NCI-H2081 (cell line): ENCODE data around the gene BCL6B.
"Not testable (repeated sequence)": the region's sequence is repeated elsewhere in the genome, so short reads cannot be mapped to it uniquely, and the experiment has no call there.

Experiments used
- DNase-seq, 2 experiments: peaks; one replicate each; lab custom pipeline; 2025; lab: John Stamatoyannopoulos, UW

Gene BCL6B

GRCh38 chr17:7022781-7023571 lies at the start of gene BCL6B:
Gene BCL6B (plus strand): TSS chr17:7023050. CDS start chr17:7023672, 622 bp downstream.
- no peak for DNase-seq

GRCh38 chr17:6979440-6979839 lies 43.4 kb upstream of the BCL6B start:
- DNase-seq, result not testable (repeated sequence)

GRCh38 chr17:6981426-6981825 lies 41.4 kb upstream of the BCL6B start:
- DNase-seq, result no peak

- no peak for DNase-seq
Measured at GRCh38 chr17:6985266-6985665, 37.6 kb upstream of the BCL6B start.

DNA sequence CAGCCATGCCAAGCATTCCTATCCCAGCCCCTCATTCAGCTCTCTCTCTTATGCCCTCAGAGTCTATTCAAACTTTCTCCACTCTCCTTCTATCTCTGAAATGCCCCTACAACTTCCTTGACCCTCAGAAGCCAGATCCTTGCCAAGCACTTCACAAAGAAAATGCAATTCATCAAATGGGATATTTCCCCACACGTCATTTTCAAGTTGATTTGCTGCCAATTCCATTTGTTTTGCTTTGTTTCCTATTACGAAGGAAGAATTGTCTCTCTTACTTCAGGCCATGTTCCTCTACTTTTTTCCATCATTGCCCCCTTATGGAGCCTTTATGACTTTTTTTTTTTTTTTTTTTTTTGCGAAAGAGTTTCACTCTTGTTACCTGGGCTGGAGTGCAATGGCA lies 36.2 kb upstream of the BCL6B start:
- DNase-seq, result no peak

DNA sequence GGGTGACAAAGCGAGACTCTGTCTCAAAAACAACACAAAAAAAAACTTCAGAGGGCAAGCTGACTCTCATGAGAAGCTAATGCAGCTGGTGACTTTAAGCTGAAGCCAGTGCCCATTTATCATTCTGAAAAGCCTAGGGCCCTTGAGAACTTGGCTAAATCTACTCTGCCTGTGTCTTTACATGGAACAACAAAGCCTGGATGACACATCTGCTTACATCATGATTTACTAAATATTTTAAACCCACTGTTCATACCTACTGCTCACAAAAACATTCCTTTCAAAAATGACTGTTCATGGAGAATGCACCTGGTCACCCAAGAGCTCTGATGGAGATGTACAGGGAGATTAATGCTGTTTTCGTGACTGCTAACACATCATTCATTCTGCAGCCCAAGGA lies 33.1 kb upstream of the BCL6B start:
- DNase-seq, result no peak

- DNase-seq, result not testable (repeated sequence)
Measured at GRCh38 chr17:6993613-6994056, 29.2 kb upstream of the BCL6B start.

GRCh38 chr17:6994118-6994598 lies 28.7 kb upstream of the BCL6B start:
- DNase-seq, result no peak

- no peak for DNase-seq
Measured at GRCh38 chr17:6994666-6995256, 28.1 kb upstream of the BCL6B start.

DNA sequence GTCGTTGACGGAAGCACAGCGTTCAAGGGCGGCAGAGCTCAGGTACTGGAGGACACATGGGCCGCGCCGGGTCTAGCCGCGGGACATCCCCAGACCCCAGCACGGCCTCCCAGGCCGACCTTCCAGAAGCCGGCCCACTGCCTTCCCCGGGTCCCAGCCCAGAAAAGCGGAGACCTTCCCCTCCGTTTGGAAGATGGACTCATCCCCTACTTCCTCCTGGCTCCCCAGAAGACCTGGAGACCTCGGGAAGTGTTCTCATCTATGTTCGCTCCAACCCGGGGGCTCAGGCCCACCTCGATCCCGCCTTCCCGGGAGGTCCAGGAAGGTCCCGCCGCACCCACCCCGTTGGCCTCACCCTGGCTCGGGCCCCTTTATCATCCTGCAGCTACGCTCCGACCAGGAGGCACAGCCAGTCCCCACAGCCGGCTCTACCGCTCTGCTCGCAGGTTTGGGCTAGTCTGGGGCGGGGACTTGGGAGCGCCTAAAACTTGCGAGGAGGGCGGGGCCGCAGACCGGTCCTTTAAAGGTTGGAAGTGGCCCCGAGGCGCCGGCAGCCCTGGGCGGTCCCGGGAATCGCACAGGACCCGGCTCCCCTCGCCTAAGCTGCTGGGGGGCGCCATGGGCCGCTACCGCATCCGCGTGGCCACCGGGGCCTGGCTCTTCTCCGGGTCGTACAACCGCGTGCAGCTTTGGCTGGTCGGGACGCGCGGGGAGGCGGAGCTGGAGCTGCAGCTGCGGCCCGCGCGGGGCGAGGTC lies 27.2 kb upstream of the BCL6B start, which contains the start of gene ALOX12:
Gene ALOX12 (plus strand): TSS at position 550 of the 756 bp plus-strand sequence. CDS start 69 bp downstream, at position 619.
- no peak for DNase-seq

DNA sequence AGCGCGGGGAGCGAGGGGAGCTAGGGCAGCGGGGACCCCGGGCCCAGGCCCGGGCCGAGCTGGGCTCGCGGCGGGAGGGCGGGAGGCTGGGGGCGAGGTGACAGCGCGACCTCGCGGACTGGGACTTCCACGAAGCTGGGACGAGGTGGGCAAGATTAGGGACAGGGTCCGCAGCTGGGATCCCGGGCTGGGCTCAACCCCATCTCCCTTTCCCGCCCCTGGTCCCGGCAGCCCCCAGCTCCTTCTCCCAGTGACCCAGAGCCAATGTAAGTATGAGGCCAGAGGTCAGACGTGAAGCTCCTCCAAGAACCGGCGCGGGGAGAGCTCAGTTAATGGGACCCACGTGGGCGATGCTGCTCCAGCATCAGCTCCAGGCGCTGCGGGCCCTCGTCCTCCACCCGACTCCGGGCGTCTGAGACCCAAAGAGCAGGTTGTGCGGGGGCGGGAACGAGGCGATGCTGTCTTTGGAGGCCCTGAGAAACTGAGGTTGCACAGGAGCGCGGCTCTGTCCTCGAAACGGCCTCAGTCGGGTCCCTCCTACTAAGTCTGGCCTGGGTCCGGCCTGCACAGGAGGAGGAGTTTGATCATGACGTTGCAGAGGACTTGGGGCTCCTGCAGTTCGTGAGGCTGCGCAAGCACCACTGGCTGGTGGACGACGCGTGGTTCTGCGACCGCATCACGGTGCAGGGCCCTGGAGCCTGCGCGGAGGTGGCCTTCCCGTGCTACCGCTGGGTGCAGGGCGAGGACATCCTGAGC lies 26.4 kb upstream of the BCL6B start:
- DNase-seq, result no peak

GRCh38 chr17:6997171-6997570 lies 25.7 kb upstream of the BCL6B start:
- no peak for DNase-seq

- no peak for DNase-seq
Measured at GRCh38 chr17:6998855-6999508, 23.9 kb upstream of the BCL6B start.

DNA sequence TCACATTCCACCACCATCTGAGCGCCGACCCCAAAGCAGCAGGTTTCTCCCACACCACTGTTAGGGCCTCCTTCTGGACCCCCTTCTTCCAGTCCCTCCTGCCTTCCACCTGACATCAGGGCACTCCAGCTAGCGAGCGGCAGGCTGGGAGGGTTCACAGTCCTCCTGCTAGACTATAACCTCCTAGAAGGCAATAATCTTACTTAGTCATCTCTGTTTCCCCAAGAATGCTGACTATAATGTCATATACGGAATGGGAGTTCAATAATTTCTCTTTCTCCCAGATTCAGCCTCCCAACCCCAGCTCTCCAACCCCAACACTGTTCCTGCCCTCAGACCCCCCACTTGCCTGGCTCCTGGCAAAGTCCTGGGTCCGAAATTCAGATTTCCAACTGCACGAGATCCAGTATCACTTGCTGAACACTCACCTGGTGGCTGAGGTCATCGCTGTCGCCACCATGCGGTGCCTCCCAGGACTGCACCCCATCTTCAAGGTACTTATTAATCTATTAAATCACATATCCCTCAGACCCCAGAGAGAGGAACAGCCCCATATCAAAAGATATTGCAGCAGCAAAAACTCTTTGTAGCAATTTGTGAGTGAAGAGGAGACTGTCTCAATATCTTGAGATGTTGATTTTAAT lies 21.4 kb upstream of the BCL6B start:
- no peak for DNase-seq

- DNase-seq, result no peak
Measured at GRCh38 chr17:7002288-7003047, 20.4 kb upstream of the BCL6B start.

- no peak for DNase-seq
Measured at GRCh38 chr17:7003745-7004144, 19.1 kb upstream of the BCL6B start.

- DNase-seq, result peak; percentile 48 to 64
Measured at GRCh38 chr17:7004398-7005253, 18.2 kb upstream of the BCL6B start.

- DNase-seq, result no peak
Measured at GRCh38 chr17:7005716-7006115, 17.1 kb upstream of the BCL6B start.

DNA sequence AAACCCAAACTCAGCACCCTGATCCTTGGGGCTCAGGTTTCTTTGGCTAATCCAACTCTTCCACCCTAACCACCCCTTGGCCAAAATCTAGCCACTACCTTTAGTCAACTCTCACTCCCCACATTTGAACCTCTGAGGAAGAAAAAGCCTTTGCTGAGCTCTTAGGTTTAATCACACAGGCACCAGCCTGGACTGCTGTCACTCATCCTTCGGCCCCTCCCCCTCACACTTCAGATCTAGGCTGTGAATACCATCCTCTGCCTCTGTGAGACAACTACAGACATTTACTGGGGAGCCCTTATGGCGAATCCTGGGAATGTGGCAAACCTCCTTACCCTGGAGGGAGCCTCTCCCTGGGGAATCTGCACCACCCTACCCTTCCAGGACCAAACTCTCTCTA lies 15.7 kb upstream of the BCL6B start:
- no peak for DNase-seq
